ENCODE data around the gene MDN1. TPM values are rescaled to one million over a fixed set of nuclear protein-coding genes. Genes with fewer than 3 reads are reported as not detected.

The MDN1 gene
- total and polyA plus RNA-seq, 2 of the 13 experiments (the other 11 are each of a cell fraction or from before 2014, with no cell fraction given) = 18.8 to 52.9 TPM

DNA sequence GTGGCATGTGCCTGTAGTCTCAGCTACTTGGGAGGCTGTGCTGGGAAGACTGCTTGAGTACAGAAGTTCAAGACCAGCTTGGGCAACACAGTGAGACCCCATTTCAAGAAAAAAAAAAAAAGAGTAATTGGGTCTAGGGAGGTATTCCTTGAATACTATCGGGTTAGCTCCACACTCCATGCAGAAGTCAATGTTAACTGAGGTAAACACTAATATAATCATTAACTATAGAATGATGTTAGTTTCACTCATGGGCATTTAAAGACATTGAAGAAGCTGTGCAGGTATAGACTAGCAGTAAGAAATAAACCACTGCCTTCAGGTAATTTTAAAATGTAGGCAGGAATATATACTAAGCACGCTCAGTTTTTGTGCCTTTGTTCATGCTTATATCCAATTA is 32.6 kb downstream of the MDN1 start (continued):
- TF ChIP-seq FOXA3 (CRISPR knock-in tag; IDR thresholded peaks at IDR 0.05) (peak; percentile 44), ZNF12 (CRISPR knock-in tag; IDR thresholded peaks at IDR 0.05) (no peak), ZNF746 (CRISPR knock-in tag; IDR thresholded peaks at IDR 0.05) (no peak), MXD4 (CRISPR knock-in tag; IDR thresholded peaks at IDR 0.05) (no peak), HNRNPL (IDR thresholded peaks at IDR 0.05; ENCODE audit: low read depth, low read length) (no peak), FOSL2 (CRISPR knock-in tag; IDR thresholded peaks at IDR 0.05) (no peak), ZNF362 (CRISPR knock-in tag; IDR thresholded peaks at IDR 0.05; ENCODE audit: borderline replicate concordance) (peak; percentile 47; the same call in 1 of the 2 replicates), ZNF274 (CRISPR knock-in tag; IDR thresholded peaks at IDR 0.05) (no peak), ATF7-NPFF (CRISPR knock-in tag; IDR thresholded peaks at IDR 0.05; ENCODE audit: low read depth) (no peak), ZNF275 (CRISPR knock-in tag; IDR thresholded peaks at IDR 0.05; ENCODE audit: borderline replicate concordance) (no peak), SNAPC2 (CRISPR knock-in tag; IDR thresholded peaks at IDR 0.05) (no peak)

DNA sequence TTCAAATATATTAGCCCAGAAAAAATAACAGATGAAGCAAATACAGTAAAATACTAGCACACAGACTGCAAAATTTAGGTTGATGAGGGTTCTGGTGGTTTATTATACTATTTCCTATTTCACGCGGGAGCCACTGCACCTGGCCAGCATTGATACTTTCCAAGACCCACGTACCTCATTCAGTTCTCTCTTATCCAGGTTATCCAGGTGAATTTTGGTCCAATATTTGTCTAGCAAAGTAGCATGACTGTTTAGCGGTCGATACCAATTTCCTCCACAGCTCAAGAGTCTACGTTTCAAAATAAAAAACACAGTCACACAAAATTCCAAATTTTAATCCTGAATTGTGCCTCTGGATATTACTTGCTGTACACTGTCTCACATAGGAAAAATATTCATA is 34.8 kb downstream of the MDN1 start:
- Histone ChIP-seq H3K4me3 (replicated peaks in 1 of 3; ENCODE audit: insufficient read depth in 1 of 3, low read depth in 2 of 3, low read length in 3 of 3) (no peak overlapping the region), H3K9me3 (ENCODE audit: low read length) (peaks cover 5% of the 10 kb centered on the region; the same call in 1 of the 2 replicates), H3K4me1 (ENCODE audit: insufficient read depth, low read length) (peaks cover 30% of the 10 kb centered on the region), H3K36me3 (replicated peaks in 1 of 2; ENCODE audit: control insufficient read depth in 1 of 2, insufficient read depth in 2 of 2, low read length in 2 of 2) (peaks cover 12 to 60% of the 10 kb centered on the region in 2 experiments), H3K27ac (ENCODE audit: extremely low read length, insufficient read depth, low read length) (no peak overlapping the region), H3K27me3 (ENCODE audit: control insufficient read depth in 1 of 2, insufficient read depth in 2 of 2, low read length in 2 of 2) (no peaks in the 10 kb centered on the region), H3K9ac (ENCODE audit: insufficient read depth, low read depth, low read length) (no peak overlapping the region), H3K4me2 (ENCODE audit: low read depth, low read length) (no peak overlapping the region), H4K20me1 (ENCODE audit: insufficient read depth, low read length) (no peaks in the 10 kb centered on the region), H2AFZ (ENCODE audit: low read length) (no peak overlapping the region), H3K79me2 (ENCODE audit: insufficient read depth, low read length) (no peaks in the 10 kb centered on the region)
- TF ChIP-seq ZNF550 (CRISPR knock-in tag; IDR thresholded peaks at IDR 0.05; ENCODE audit: borderline replicate concordance) = no peak
- 95% methylated on average over 6 of the region's 6 CpGs for WGBS (ENCODE audit: low lambda C conversion rate)
- no peak for DNase-seq (ENCODE audit: low spot score)
- ChIA-PET CTCF (ENCODE audit: low intra/inter-chr PET ratio, low total read pairs) (no interaction called here), POLR2A (no interaction called here)
- no peak for ATAC-seq
- no peak for FAIRE-seq
- in situ Hi-C loops (cut with HindIII; ENCODE audit: extremely low pct_ligation_motif_present, low pct_unique_long_range_greater_than_20kb) (no loop called here), intact Hi-C loops (cut with micrococcal nuclease; ENCODE audit: unreplicated experiment) (no loop called here)
- no TSS peak for BruUV-seq (replicated peaks)

Measured in HepG2 (cell line).